Keratinocyte (primary cell): ENCODE measurements around the gene GAB1.

Experiments used
- EZH2 ChIP-seq: IDR thresholded peaks from one replicate; pipeline ENCODE4 v1.6.1; 2012; ENCODE audit warnings: inconsistent platforms, mild to moderate bottlenecking, low read length, moderate library complexity
- TF ChIP-seq, protein P1 (sequence below), 3 experiments: IDR thresholded peaks in 1 of 3; conservative IDR thresholded peaks in 1 of 3; optimal IDR thresholded peaks in 1 of 3; 2 replicates in 2 of 3; 3 replicates in 1 of 3; pipeline versions ENCODE3 to v1.5.1; 2011; ENCODE audit warnings: low read length in 3 of 3, mild to moderate bottlenecking in 3 of 3, moderate library complexity in 2 of 3, control low read depth in 1 of 3, inconsistent platforms in 1 of 3; ENCODE audit not compliant: insufficient read depth in 2 of 3; ENCODE audit errors: extremely low read depth in 1 of 3

DNA sequence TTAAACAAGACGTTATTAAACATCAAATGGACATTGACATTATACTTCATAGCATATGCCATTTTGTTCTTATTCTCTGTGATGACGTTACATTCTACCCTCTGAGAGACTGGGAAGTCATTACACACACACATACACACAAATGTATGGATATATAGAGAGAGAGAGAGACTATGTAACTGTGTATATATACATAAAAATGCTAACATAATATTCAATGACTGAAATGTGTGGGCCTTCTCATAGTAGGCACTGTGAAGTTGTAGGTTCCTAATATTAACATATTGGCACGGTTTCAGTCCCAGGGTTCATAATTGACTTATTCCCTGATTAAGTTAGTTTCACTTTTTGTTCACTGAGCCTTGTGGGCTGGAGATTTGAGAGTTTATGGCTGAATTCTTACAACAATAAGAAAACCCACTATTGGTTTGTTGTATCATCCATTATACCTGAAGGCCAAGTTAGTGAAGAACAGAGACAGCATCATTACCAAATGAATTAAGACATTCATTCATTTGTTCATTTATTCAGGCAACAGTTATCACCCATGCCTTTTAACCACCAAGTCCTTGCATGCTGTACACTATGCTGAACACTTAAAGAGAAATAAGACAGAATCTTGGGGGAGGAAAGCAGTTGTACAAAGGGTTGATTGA is 68.5 kb downstream of the GAB1 start:
- TF ChIP-seq, protein P1, sequence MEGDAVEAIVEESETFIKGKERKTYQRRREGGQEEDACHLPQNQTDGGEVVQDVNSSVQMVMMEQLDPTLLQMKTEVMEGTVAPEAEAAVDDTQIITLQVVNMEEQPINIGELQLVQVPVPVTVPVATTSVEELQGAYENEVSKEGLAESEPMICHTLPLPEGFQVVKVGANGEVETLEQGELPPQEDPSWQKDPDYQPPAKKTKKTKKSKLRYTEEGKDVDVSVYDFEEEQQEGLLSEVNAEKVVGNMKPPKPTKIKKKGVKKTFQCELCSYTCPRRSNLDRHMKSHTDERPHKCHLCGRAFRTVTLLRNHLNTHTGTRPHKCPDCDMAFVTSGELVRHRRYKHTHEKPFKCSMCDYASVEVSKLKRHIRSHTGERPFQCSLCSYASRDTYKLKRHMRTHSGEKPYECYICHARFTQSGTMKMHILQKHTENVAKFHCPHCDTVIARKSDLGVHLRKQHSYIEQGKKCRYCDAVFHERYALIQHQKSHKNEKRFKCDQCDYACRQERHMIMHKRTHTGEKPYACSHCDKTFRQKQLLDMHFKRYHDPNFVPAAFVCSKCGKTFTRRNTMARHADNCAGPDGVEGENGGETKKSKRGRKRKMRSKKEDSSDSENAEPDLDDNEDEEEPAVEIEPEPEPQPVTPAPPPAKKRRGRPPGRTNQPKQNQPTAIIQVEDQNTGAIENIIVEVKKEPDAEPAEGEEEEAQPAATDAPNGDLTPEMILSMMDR (optimal IDR thresholded peaks at IDR 0.05 in 1 of 3, IDR thresholded peaks at IDR 0.05 in 1 of 3, conservative IDR thresholded peaks at IDR 0.05 in 1 of 3; ENCODE audit: extremely low read depth in 1 of 3, insufficient read depth in 2 of 3, low read length in 3 of 3), result no peak
- TF ChIP-seq EZH2, result no peak
